Nephron progenitor cell (in vitro differentiated cells): ENCODE measurements around the gene RBM7.

Experiments
- DNase-seq: peaks from one replicate; pipeline ENCODE4 v3.0.0; 2021
- H3K27ac Mint-ChIP-seq: 2 replicates; pipeline ENCODE4 v1.8.0; 2021; ENCODE audit warnings: mild to moderate bottlenecking, moderate library complexity, mixed read lengths
- H3K27me3 Mint-ChIP-seq: 2 replicates; pipeline ENCODE4 v1.8.0; 2021; ENCODE audit warnings: mild to moderate bottlenecking, low read depth, mixed read lengths; ENCODE audit not compliant: poor library complexity
- H3K36me3 Mint-ChIP-seq: 2 replicates; pipeline ENCODE4 v1.8.0; 2021; ENCODE audit warnings: low read depth, mixed read lengths
- H3K4me1 Mint-ChIP-seq: 2 replicates; pipeline ENCODE4 v1.8.0; 2021; ENCODE audit warnings: mixed read lengths
- H3K4me3 Mint-ChIP-seq: 2 replicates; pipeline ENCODE4 v1.8.0; 2021; ENCODE audit warnings: mild to moderate bottlenecking, moderate library complexity, mixed read lengths
- H3K9me3 Mint-ChIP-seq: 2 replicates; pipeline ENCODE4 v1.8.0; 2021; ENCODE audit warnings: mild to moderate bottlenecking, moderate library complexity, mixed read lengths
- CTCF ChIP-seq: fragments of 200-600 bp; sonication (generic); IDR thresholded peaks from 2 replicates; pipeline ENCODE4 v1.5.0; 2021; ENCODE audit warnings: antibody characterized with exemption

Gene RBM7

GRCh38 chr11:114362958-114363357 is 37.5 kb upstream of the RBM7 start:
- no peak for DNase-seq
- TF ChIP-seq CTCF, result no peak
- H3K4me3 Mint-ChIP-seq, result no peak overlapping the region
- no peak overlapping the region for H3K27ac Mint-ChIP-seq
- H3K27me3 Mint-ChIP-seq, result peaks cover 3% of the 10 kb centered on the region
- no peaks in the 10 kb centered on the region for H3K36me3 Mint-ChIP-seq
- no peaks in the 10 kb centered on the region for H3K4me1 Mint-ChIP-seq
- H3K9me3 Mint-ChIP-seq, result peaks cover 6% of the 10 kb centered on the region

- no peak for TF ChIP-seq CTCF
- no peaks in the 10 kb centered on the region for H3K36me3 Mint-ChIP-seq
- no peaks in the 10 kb centered on the region for H3K4me1 Mint-ChIP-seq
- H3K9me3 Mint-ChIP-seq, result no peaks in the 10 kb centered on the region
- H3K4me3 Mint-ChIP-seq, result no peak overlapping the region
- H3K27me3 Mint-ChIP-seq, result peaks cover 3% of the 10 kb centered on the region
- DNase-seq, result no peak
- no peak overlapping the region for H3K27ac Mint-ChIP-seq
Measured at GRCh38 chr11:114366331-114367243, 33.9 kb upstream of the RBM7 start.

GRCh38 chr11:114367244-114367957 is 33.1 kb upstream of the RBM7 start:
- H3K27me3 Mint-ChIP-seq, result peaks cover 3% of the 10 kb centered on the region
- no peak for TF ChIP-seq CTCF
- no peaks in the 10 kb centered on the region for H3K36me3 Mint-ChIP-seq
- no peak overlapping the region for H3K27ac Mint-ChIP-seq
- H3K4me1 Mint-ChIP-seq, result no peaks in the 10 kb centered on the region
- no peak for DNase-seq
- no peaks in the 10 kb centered on the region for H3K9me3 Mint-ChIP-seq
- H3K4me3 Mint-ChIP-seq, result no peak overlapping the region

GRCh38 chr11:114368918-114369680 is 31.4 kb upstream of the RBM7 start:
- Mint-ChIP-seq H3K9me3 (no peaks in the 10 kb centered on the region), H3K4me1 (no peaks in the 10 kb centered on the region), H3K27me3 (peaks cover 7% of the 10 kb centered on the region), H3K36me3 (no peaks in the 10 kb centered on the region), H3K4me3 (no peak overlapping the region), H3K27ac (no peak overlapping the region)
- DNase-seq, result no peak
- TF ChIP-seq CTCF, result no peak

- no peak for DNase-seq
- no peaks in the 10 kb centered on the region for H3K9me3 Mint-ChIP-seq
- no peak for TF ChIP-seq CTCF
- peaks cover 8% of the 10 kb centered on the region for H3K27me3 Mint-ChIP-seq
- H3K36me3 Mint-ChIP-seq, result no peaks in the 10 kb centered on the region
- no peaks in the 10 kb centered on the region for H3K4me1 Mint-ChIP-seq
- no peak overlapping the region for H3K27ac Mint-ChIP-seq
- no peak overlapping the region for H3K4me3 Mint-ChIP-seq
Measured at GRCh38 chr11:114375052-114375451, 25.4 kb upstream of the RBM7 start.
